ENCODE data around the gene RAPSN.

DNA sequence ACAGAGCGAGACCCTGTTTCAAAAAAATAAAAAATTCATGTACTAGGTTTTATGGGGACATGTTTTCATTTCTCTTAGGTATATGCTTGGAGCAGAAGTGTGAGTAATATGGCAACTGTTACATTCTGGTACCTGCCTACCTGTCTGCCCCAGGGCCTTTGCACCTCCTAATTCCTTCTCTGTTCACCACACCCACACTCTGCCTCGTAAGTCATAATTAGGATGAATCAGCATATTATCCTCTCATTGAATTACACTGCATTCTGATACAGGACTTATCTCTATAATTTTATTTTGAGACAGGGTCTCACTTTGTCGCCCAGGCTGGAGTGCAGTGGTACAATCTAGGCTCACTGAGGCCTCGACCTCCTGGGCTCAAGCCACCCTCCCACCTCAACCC lies 3.1 kb upstream of the RAPSN start:
- TF ChIP-seq, protein P1, sequence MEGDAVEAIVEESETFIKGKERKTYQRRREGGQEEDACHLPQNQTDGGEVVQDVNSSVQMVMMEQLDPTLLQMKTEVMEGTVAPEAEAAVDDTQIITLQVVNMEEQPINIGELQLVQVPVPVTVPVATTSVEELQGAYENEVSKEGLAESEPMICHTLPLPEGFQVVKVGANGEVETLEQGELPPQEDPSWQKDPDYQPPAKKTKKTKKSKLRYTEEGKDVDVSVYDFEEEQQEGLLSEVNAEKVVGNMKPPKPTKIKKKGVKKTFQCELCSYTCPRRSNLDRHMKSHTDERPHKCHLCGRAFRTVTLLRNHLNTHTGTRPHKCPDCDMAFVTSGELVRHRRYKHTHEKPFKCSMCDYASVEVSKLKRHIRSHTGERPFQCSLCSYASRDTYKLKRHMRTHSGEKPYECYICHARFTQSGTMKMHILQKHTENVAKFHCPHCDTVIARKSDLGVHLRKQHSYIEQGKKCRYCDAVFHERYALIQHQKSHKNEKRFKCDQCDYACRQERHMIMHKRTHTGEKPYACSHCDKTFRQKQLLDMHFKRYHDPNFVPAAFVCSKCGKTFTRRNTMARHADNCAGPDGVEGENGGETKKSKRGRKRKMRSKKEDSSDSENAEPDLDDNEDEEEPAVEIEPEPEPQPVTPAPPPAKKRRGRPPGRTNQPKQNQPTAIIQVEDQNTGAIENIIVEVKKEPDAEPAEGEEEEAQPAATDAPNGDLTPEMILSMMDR (IDR thresholded peaks at IDR 0.05), result no peak
- TF ChIP-seq POLR2A (IDR thresholded peaks at IDR 0.05), result no peak
